Trophoblast cell (in vitro differentiated cells and primary cell): Measurements from ENCODE around the gene KDM4C.

Experiments
- DNase-seq, 2 donors: peaks; one replicate each; pipeline ENCODE4 v3.0.0-alpha.2; 2016
- H2AFZ ChIP-seq: 2 replicates; pipeline ENCODE4 v1.6.1; 2013; ENCODE audit warnings: low read length, moderate library complexity, mild to moderate bottlenecking; ENCODE audit not compliant: insufficient read depth, poor library complexity
- H2AK5ac ChIP-seq: 2 replicates; pipeline ENCODE4 v1.6.1; 2013; ENCODE audit warnings: mild to moderate bottlenecking, low read length
- H2BK120ac ChIP-seq: 2 replicates; pipeline ENCODE4 v1.6.1; 2013; ENCODE audit warnings: low read length, mild to moderate bottlenecking, moderate library complexity; ENCODE audit not compliant: insufficient read depth, poor library complexity
- H2BK12ac ChIP-seq: 2 replicates; pipeline ENCODE4 v1.6.1; 2013; ENCODE audit warnings: mild to moderate bottlenecking, low read length, moderate library complexity
- H2BK5ac ChIP-seq: 2 replicates; pipeline ENCODE4 v1.6.1; 2013; ENCODE audit warnings: low read length, low read depth, moderate library complexity, mild to moderate bottlenecking; ENCODE audit not compliant: poor library complexity
- H3K14ac ChIP-seq: 2 replicates; pipeline ENCODE4 v1.6.1; 2013; ENCODE audit warnings: mild to moderate bottlenecking, low read length
- H3K18ac ChIP-seq: 2 replicates; pipeline ENCODE4 v1.6.1; 2013; ENCODE audit warnings: mild to moderate bottlenecking, low read length
- H3K23ac ChIP-seq: 2 replicates; pipeline ENCODE4 v1.6.1; 2013; ENCODE audit warnings: low read length
- H3K27ac ChIP-seq: 2 replicates; pipeline ENCODE4 v1.5.1; 2013; ENCODE audit warnings: low read depth, mild to moderate bottlenecking, inconsistent platforms, low read length, moderate library complexity
- H3K27me3 ChIP-seq: 2 replicates; pipeline ENCODE4 v1.6.1; 2013; ENCODE audit warnings: inconsistent platforms, mild to moderate bottlenecking, low read length, moderate library complexity; ENCODE audit not compliant: insufficient read depth
- H3K36me3 ChIP-seq, 2 experiments: 1 replicate in 1 of 2; 2 replicates in 1 of 2; pipeline ENCODE4 v1.6.1; 2013; ENCODE audit warnings: low read length in 2 of 2, mild to moderate bottlenecking in 2 of 2, moderate library complexity in 1 of 2; ENCODE audit not compliant: insufficient read depth in 2 of 2, control insufficient read depth in 1 of 2
- H3K4ac ChIP-seq: 2 replicates; pipeline ENCODE4 v1.6.1; 2013; ENCODE audit warnings: low read depth, mild to moderate bottlenecking, low read length, moderate library complexity
- H3K4me1 ChIP-seq, 2 experiments: 1 replicate in 1 of 2; 2 replicates in 1 of 2; pipeline ENCODE4 v1.6.1; 2013; ENCODE audit warnings: low read length in 2 of 2, mild to moderate bottlenecking in 2 of 2, moderate library complexity in 1 of 2; ENCODE audit not compliant: insufficient read depth in 2 of 2, control insufficient read depth in 1 of 2
- H3K4me2 ChIP-seq: 2 replicates; pipeline ENCODE4 v1.6.1; 2013; ENCODE audit warnings: inconsistent platforms, mild to moderate bottlenecking, low read length, moderate library complexity
- H3K4me3 ChIP-seq: 2 replicates; pipeline ENCODE4 v1.5.1; 2013; ENCODE audit warnings: mild to moderate bottlenecking, low read depth, low read length, inconsistent platforms
- H3K79me1 ChIP-seq: one replicate; pipeline ENCODE4 v1.6.1; 2013; ENCODE audit warnings: low read length
- H3K79me2 ChIP-seq: 2 replicates; pipeline ENCODE4 v1.6.1; 2013; ENCODE audit warnings: low read length, mild to moderate bottlenecking; ENCODE audit not compliant: control insufficient read depth, insufficient read depth, poor library complexity
- H3K9ac ChIP-seq: 2 replicates; pipeline ENCODE4 v1.6.1; 2013; ENCODE audit warnings: mild to moderate bottlenecking, low read length
- H3K9me3 ChIP-seq: 2 replicates; pipeline ENCODE4 v1.6.1; 2013; ENCODE audit warnings: low read depth, mild to moderate bottlenecking, control low read depth, inconsistent platforms, low read length; ENCODE audit not compliant: insufficient read depth
- H4K12ac ChIP-seq: 2 replicates; pipeline ENCODE4 v1.6.1; 2013; ENCODE audit warnings: low read depth, mild to moderate bottlenecking, low read length, moderate library complexity
- H4K8ac ChIP-seq: 2 replicates; pipeline ENCODE4 v1.6.1; 2013; ENCODE audit warnings: low read depth, mild to moderate bottlenecking, low read length, moderate library complexity
- H4K91ac ChIP-seq: one replicate; pipeline ENCODE4 v1.6.1; 2013; ENCODE audit warnings: low read depth, mild to moderate bottlenecking, low read length, moderate library complexity
- WGBS: extraction: QIAGEN DNeasy Blood & Tissue Kit; methylation state at CpG from one replicate; pipeline ENCODE4 v1.1.7; 2013; ENCODE audit warnings: missing lambda C conversion rate; ENCODE audit not compliant: insufficient read length, insufficient coverage; ENCODE audit errors: extremely low coverage; 5-methylcytosine and 5-hydroxymethylcytosine counted together

The KDM4C gene

DNA sequence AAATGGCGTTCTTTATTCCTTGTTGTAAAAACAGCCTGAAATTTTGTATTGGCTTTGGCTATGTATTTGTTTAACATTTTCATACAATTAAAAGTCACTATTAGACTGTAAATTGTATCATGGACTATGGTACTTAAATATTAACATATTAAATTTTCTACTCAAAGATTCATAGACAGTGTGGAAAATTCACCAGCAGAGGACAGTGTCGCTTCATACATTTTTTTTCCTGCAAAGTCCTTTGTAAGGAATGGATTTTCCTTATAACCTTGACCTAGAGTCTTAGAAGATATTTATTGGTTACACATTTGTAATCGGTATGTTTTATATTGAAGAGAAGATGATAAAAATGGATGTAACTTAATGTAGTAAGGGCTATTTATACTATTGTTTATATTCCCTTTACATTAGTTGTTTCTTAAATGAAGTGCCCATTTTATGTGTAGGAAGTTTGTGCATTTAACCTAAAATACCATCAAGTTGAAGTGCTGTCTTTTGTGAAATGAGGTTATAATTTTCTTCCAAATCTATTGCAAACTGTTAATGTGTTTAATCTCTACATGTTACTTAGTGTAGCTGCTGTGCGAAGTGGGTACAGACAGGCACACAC, 150.1 kb downstream of the KDM4C start:
- H3K4me1 ChIP-seq = no peaks in the 10 kb centered on the region
- no peaks in the 10 kb centered on the region for H3K27me3 ChIP-seq
- H4K8ac ChIP-seq = no peak overlapping the region
- no peak overlapping the region for H3K23ac ChIP-seq
- no peak overlapping the region for H3K4me2 ChIP-seq
- no peak overlapping the region for H2BK5ac ChIP-seq
- H2AK5ac ChIP-seq = no peak overlapping the region
- no peaks in the 10 kb centered on the region for H3K79me1 ChIP-seq
- H3K36me3 ChIP-seq = no peaks in the 10 kb centered on the region
- no peak overlapping the region for H3K27ac ChIP-seq
- H3K9me3 ChIP-seq = no peaks in the 10 kb centered on the region
- WGBS = 100% methylated on average over 1 of the region's 4 CpGs
- no peak overlapping the region for H3K4ac ChIP-seq
- no peak overlapping the region for H2AFZ ChIP-seq
- H2BK120ac ChIP-seq = no peak overlapping the region
- H3K79me2 ChIP-seq = no peaks in the 10 kb centered on the region
- no peak overlapping the region for H4K12ac ChIP-seq
- no peak overlapping the region for H3K9ac ChIP-seq
- no peak overlapping the region for H2BK12ac ChIP-seq
- H3K18ac ChIP-seq = no peak overlapping the region
- H3K4me3 ChIP-seq = no peak overlapping the region
- no peak overlapping the region for H4K91ac ChIP-seq
- H3K14ac ChIP-seq = no peak overlapping the region
- DNase-seq = peak; percentile 7 to 55

DNA sequence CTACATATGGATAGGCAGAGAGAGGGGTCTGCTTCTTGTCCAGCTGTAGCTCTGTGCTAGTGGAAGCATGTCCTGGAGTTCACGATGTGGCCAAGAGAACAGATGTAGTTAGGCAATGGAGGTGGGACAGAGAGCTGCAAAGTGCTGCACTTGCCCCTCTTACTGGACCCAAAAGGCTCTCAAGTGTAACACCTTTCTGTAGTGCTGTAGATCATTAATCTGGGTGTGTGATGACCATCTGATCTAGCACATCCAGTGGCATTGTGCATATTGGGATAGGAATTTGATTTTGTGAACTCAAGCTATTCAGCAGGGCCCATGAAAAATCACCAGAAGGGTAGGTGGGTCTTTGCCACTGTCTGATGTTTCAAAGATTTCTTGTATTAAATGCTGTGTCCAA, 151.4 kb downstream of the KDM4C start:
- H3K4me3 ChIP-seq = no peak overlapping the region
- no peak overlapping the region for H2AK5ac ChIP-seq
- WGBS = no CpG with 5 or more reads among the region's 1 CpG
- no peak overlapping the region for H3K9ac ChIP-seq
- no peak overlapping the region for H2BK120ac ChIP-seq
- no peaks in the 10 kb centered on the region for H3K36me3 ChIP-seq
- no peak overlapping the region for H2AFZ ChIP-seq
- no peak overlapping the region for H3K14ac ChIP-seq
- no peak overlapping the region for H3K27ac ChIP-seq
- no peak overlapping the region for H3K18ac ChIP-seq
- no peaks in the 10 kb centered on the region for H3K79me2 ChIP-seq
- H4K12ac ChIP-seq = no peak overlapping the region
- no peaks in the 10 kb centered on the region for H3K9me3 ChIP-seq
- no peak overlapping the region for H3K23ac ChIP-seq
- H3K27me3 ChIP-seq = no peaks in the 10 kb centered on the region
- H4K91ac ChIP-seq = no peak overlapping the region
- H3K4me1 ChIP-seq = no peaks in the 10 kb centered on the region
- no peaks in the 10 kb centered on the region for H3K79me1 ChIP-seq
- no peak overlapping the region for H4K8ac ChIP-seq
- no peak overlapping the region for H3K4me2 ChIP-seq
- H2BK5ac ChIP-seq = no peak overlapping the region
- no peak overlapping the region for H2BK12ac ChIP-seq
- DNase-seq = no peak
- H3K4ac ChIP-seq = no peak overlapping the region

- Histone ChIP-seq H3K9me3 (no peaks in the 10 kb centered on the region), H2BK120ac (no peak overlapping the region), H2AK5ac (no peak overlapping the region), H2AFZ (no peak overlapping the region), H4K8ac (no peak overlapping the region), H3K79me1 (no peaks in the 10 kb centered on the region), H4K91ac (no peak overlapping the region), H3K4ac (no peak overlapping the region), H3K36me3 (no peaks in the 10 kb centered on the region), H3K4me2 (no peak overlapping the region), H3K79me2 (no peaks in the 10 kb centered on the region), H3K4me3 (no peak overlapping the region), H2BK12ac (no peak overlapping the region), H2BK5ac (no peak overlapping the region), H3K27ac (no peak overlapping the region), H3K18ac (no peak overlapping the region), H4K12ac (no peak overlapping the region), H3K23ac (no peak overlapping the region), H3K14ac (no peak overlapping the region), H3K9ac (no peak overlapping the region), H3K4me1 (no peaks in the 10 kb centered on the region), H3K27me3 (no peaks in the 10 kb centered on the region)
- WGBS = no CpG with 5 or more reads among the region's 2 CpGs
- DNase-seq = peak in 1 of 2 donors; percentile 31
Observed at GRCh38 chr9:6910032-6910431, 152.3 kb downstream of the KDM4C start.

- H2AFZ ChIP-seq = no peak overlapping the region
- no peaks in the 10 kb centered on the region for H3K4me1 ChIP-seq
- H3K23ac ChIP-seq = no peak overlapping the region
- no peak overlapping the region for H3K14ac ChIP-seq
- no peak overlapping the region for H3K27ac ChIP-seq
- H3K27me3 ChIP-seq = no peaks in the 10 kb centered on the region
- no peaks in the 10 kb centered on the region for H3K79me2 ChIP-seq
- H3K4me2 ChIP-seq = no peak overlapping the region
- WGBS = no CpG with 5 or more reads among the region's 3 CpGs
- no peaks in the 10 kb centered on the region for H3K36me3 ChIP-seq
- H3K4me3 ChIP-seq = no peak overlapping the region
- H2AK5ac ChIP-seq = no peak overlapping the region
- H4K12ac ChIP-seq = no peak overlapping the region
- no peaks in the 10 kb centered on the region for H3K9me3 ChIP-seq
- no peak overlapping the region for H4K8ac ChIP-seq
- DNase-seq = no peak
- no peak overlapping the region for H4K91ac ChIP-seq
- H2BK120ac ChIP-seq = no peak overlapping the region
- no peak overlapping the region for H2BK12ac ChIP-seq
- no peaks in the 10 kb centered on the region for H3K79me1 ChIP-seq
- no peak overlapping the region for H3K4ac ChIP-seq
- H3K9ac ChIP-seq = no peak overlapping the region
- no peak overlapping the region for H2BK5ac ChIP-seq
- H3K18ac ChIP-seq = no peak overlapping the region
Observed at GRCh38 chr9:6910497-6910896, 152.7 kb downstream of the KDM4C start.
